ENCODE results near the gene VWA5B1. TPM values are rescaled to one million over a fixed set of nuclear protein-coding genes. Genes with fewer than 3 reads are reported as not detected.
"Not testable (repeated sequence)": the region's sequence is repeated elsewhere in the genome, so short reads cannot be mapped to it uniquely, and the experiment has no call there.

VWA5B1 gene
- total and polyA plus RNA-seq, 2 of the 4 experiments (the other 2 are of a cell fraction) = not detected

DNA sequence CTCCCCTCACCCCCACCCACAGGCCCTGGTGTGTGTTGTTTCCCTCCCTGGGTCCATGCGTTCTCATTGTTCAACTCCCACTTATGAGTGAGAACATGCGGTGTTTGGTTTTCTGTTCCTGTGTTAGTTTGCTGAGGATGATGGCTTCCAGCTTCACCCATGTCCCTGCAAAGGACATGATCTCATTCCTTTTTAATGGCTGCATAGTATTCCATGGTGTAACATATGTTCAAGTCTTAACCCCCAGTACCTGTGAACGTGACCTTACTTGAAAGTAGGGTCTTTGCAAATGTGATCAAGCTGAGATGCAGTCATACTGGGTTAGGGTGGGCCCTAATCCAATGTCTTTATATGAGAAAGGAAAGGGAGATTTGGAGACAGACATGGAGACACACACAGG is 3.0 kb upstream of the VWA5B1 start:
- H4K20me1 ChIP-seq (ENCODE audit: insufficient read depth, low read length); H3K79me1 ChIP-seq (ENCODE audit: low read depth in 1 of 2, low read length in 2 of 2); H3K27ac ChIP-seq (ENCODE audit: insufficient read depth, low read length); H3K9me3 ChIP-seq (ENCODE audit: control insufficient read depth, insufficient read depth, low read length); H2BK20ac ChIP-seq (ENCODE audit: low read depth, low read length); H2AK5ac ChIP-seq (ENCODE audit: low read depth, low read length); in situ Hi-C loops (cut with MboI; ENCODE audit: low sequenced_read_pairs); dilution Hi-C loops (cut with HindIII; ENCODE audit: low sequenced_read_pairs, unreplicated experiment); H3K9ac ChIP-seq (ENCODE audit: low read depth, low read length); H3K4ac ChIP-seq (ENCODE audit: low read depth, low read length); DNase-seq; H3K56ac ChIP-seq (ENCODE audit: extremely low read depth, insufficient read depth, low read length); H3K14ac ChIP-seq (replicated peaks; ENCODE audit: low read depth, low read length); H2AK9ac ChIP-seq (replicated peaks; ENCODE audit: low read depth, low read length, poor library complexity); H3K9me1 ChIP-seq (ENCODE audit: insufficient read depth, low read length); H3K4me1 ChIP-seq (ENCODE audit: control insufficient read depth, insufficient read depth, low read length); CTCF ChIA-PET; H3K36me3 ChIP-seq (ENCODE audit: control insufficient read depth, insufficient read depth, low read length); H4K5ac ChIP-seq (ENCODE audit: low read depth, low read length); POLR2A ChIA-PET (ENCODE audit: unreplicated experiment); H3K4me2 ChIP-seq (ENCODE audit: low read depth, low read length); H3K23ac ChIP-seq (ENCODE audit: low read depth, low read length); intact Hi-C loops (cut with micrococcal nuclease); H2BK15ac ChIP-seq (ENCODE audit: low read depth, low read length); H3K4me3 ChIP-seq (ENCODE audit: insufficient read depth, low read depth, low read length); H4K8ac ChIP-seq (ENCODE audit: low read depth in 2 of 2, low read length in 2 of 2); H2AFZ ChIP-seq (replicated peaks; ENCODE audit: low read length, poor library complexity); BruUV-seq (replicated peaks); H2BK5ac ChIP-seq (ENCODE audit: low read depth, low read length, poor library complexity, severe bottlenecking); H4K91ac ChIP-seq (ENCODE audit: insufficient read depth, low read depth, low read length); ATAC-seq (ENCODE audit: low read depth); H2BK120ac ChIP-seq (ENCODE audit: low read depth, low read length); H3K18ac ChIP-seq (ENCODE audit: low read depth, low read length): not testable (repeated sequence)
- peaks cover 36% of the 10 kb centered on the region for H3K27me3 ChIP-seq (ENCODE audit: control insufficient read depth, insufficient read depth, low read length)
- WGBS, 2 experiments (ENCODE audit: extremely low coverage in 2 of 2, insufficient read length in 1 of 2) = no CpG with 5 or more reads among the region's 3 CpGs

Measured in IMR-90 (cell line).